ENCODE results near the gene SYNE2. TPM values are rescaled to one million over a fixed set of nuclear protein-coding genes. Genes with fewer than 3 reads are reported as not detected.
"Not testable (repeated sequence)": the region's sequence is repeated elsewhere in the genome, so short reads cannot be mapped to it uniquely, and the experiment has no call there.

The SYNE2 gene, protein sequence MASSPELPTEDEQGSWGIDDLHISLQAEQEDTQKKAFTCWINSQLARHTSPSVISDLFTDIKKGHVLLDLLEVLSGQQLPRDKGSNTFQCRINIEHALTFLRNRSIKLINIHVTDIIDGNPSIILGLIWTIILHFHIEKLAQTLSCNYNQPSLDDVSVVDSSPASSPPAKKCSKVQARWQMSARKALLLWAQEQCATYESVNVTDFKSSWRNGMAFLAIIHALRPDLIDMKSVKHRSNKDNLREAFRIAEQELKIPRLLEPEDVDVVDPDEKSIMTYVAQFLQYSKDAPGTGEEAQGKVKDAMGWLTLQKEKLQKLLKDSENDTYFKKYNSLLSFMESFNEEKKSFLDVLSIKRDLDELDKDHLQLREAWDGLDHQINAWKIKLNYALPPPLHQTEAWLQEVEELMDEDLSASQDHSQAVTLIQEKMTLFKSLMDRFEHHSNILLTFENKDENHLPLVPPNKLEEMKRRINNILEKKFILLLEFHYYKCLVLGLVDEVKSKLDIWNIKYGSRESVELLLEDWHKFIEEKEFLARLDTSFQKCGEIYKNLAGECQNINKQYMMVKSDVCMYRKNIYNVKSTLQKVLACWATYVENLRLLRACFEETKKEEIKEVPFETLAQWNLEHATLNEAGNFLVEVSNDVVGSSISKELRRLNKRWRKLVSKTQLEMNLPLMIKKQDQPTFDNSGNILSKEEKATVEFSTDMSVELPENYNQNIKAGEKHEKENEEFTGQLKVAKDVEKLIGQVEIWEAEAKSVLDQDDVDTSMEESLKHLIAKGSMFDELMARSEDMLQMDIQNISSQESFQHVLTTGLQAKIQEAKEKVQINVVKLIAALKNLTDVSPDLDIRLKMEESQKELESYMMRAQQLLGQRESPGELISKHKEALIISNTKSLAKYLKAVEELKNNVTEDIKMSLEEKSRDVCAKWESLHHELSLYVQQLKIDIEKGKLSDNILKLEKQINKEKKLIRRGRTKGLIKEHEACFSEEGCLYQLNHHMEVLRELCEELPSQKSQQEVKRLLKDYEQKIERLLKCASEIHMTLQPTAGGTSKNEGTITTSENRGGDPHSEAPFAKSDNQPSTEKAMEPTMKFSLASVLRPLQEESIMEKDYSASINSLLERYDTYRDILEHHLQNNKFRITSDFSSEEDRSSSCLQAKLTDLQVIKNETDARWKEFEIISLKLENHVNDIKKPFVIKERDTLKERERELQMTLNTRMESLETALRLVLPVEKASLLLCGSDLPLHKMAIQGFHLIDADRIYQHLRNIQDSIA (N-terminal part only)
- total RNA-seq: 10 to 100 TPM; 86.7 to 97.4 TPM

GRCh38 chr14:63852817-63853731 is at the start of gene SYNE2:
SYNE2 (plus strand) TSS chr14:63853004; CDS start chr14:63909149, 56,145 bp downstream.
- Mint-ChIP-seq H3K27ac (peak within 1 kb of the TSS; percentile 81 to 86), H3K27me3 (no peaks in the 10 kb centered on the region), H3K36me3 (peaks cover 9% of the 10 kb centered on the region), H3K4me3 (peak within 1 kb of the TSS; percentile 98), H3K4me1 (ENCODE audit: low read depth in 2 of 2) (peaks cover 27 to 38% of the 10 kb centered on the region in 2 donors), H3K9me3 (no peaks in the 10 kb centered on the region)
- ATAC-seq: peak; percentile 93 to 95
- DNase-seq (ENCODE audit: low spot score): peak; percentile 87

DNA sequence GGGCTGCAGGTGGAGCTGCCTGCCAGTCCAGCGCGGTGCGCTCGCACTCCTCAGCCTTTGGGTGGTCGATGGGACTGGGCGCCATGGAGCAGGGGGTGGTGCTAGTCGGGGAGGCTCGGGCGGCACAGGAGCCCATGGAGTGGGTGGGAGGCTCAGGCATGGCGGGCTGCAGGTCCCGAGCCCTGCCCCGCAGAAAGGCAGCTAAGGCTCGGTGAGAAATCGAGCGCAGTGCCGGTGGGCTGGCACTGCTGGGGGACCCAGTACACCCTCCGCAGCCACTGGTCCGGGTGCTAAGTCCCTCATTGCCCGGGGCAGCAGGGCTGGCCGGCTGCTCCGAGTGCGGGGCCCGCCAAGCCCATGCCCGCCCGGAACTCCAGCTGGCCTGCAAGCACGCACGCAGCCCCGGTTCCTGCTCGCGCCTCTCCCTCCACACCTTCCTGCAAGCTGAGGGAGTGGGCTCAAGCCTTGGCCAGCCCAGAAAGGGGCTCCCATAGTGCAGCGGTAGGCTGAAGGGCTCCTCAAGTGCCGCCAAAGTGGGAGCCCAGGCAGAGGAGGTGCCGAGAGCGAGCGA is 49.5 kb upstream of the SYNE2 start:
- not testable (repeated sequence) for H3K36me3 Mint-ChIP-seq; ATAC-seq; H3K27ac Mint-ChIP-seq; H3K9me3 Mint-ChIP-seq; DNase-seq (ENCODE audit: low spot score); H3K4me3 Mint-ChIP-seq; H3K4me1 Mint-ChIP-seq (ENCODE audit: low read depth in 2 of 2)
- H3K27me3 Mint-ChIP-seq: peaks cover 14 to 22% of the 10 kb centered on the region in 2 donors

GRCh38 chr14:63806064-63806463 is 46.7 kb upstream of the SYNE2 start:
- H3K36me3 Mint-ChIP-seq; DNase-seq (ENCODE audit: low spot score); ATAC-seq; H3K4me3 Mint-ChIP-seq; H3K9me3 Mint-ChIP-seq; H3K27ac Mint-ChIP-seq; H3K4me1 Mint-ChIP-seq (ENCODE audit: low read depth in 2 of 2): not testable (repeated sequence)
- H3K27me3 Mint-ChIP-seq: peaks cover 10 to 22% of the 10 kb centered on the region in 2 donors

DNA sequence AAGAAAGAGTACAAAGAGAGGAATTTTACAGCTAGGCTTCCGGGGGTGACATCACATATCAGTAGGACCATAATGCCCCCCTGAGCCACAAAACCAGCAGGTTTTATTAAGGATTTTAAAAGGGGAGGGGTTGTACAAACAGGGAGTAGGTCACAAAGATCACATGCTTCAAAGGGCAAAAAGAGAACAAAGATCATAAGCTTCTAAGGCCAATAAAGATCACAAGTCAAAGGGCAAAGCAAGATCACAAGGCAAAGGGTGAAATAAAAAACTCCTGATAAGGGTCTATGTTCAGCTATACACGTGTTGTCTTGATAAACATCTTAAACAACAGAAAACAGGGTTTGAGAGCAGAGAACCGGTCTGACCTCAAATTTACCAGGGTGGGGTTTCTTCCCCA is 41.1 kb upstream of the SYNE2 start:
- H3K9me3 Mint-ChIP-seq; H3K36me3 Mint-ChIP-seq; ATAC-seq; H3K27ac Mint-ChIP-seq; H3K4me1 Mint-ChIP-seq (ENCODE audit: low read depth in 2 of 2); H3K4me3 Mint-ChIP-seq; DNase-seq (ENCODE audit: low spot score); H3K27me3 Mint-ChIP-seq: not testable (repeated sequence)

GRCh38 chr14:63833728-63834127 is 19.1 kb upstream of the SYNE2 start:
- ATAC-seq (no peak), DNase-seq (ENCODE audit: low spot score) (no peak)
- Mint-ChIP-seq H3K27me3 (no peaks in the 10 kb centered on the region), H3K9me3 (no peaks in the 10 kb centered on the region), H3K4me3 (no peak overlapping the region), H3K36me3 (no peaks in the 10 kb centered on the region), H3K4me1 (ENCODE audit: low read depth in 2 of 2) (no peaks in the 10 kb centered on the region), H3K27ac (no peak overlapping the region)

- Mint-ChIP-seq H3K4me3 (no peak overlapping the region), H3K9me3 (peaks cover 3% of the 10 kb centered on the region), H3K27me3 (no peaks in the 10 kb centered on the region), H3K27ac (no peak overlapping the region), H3K36me3 (peaks cover 5% of the 10 kb centered on the region), H3K4me1 (ENCODE audit: low read depth in 2 of 2) (no peaks in the 10 kb centered on the region)
- peak; percentile 76 for DNase-seq (ENCODE audit: low spot score)
- ATAC-seq: peak; percentile 68 to 71
Observed at GRCh38 chr14:63840981-63841380, 11.8 kb upstream of the SYNE2 start.

DNA sequence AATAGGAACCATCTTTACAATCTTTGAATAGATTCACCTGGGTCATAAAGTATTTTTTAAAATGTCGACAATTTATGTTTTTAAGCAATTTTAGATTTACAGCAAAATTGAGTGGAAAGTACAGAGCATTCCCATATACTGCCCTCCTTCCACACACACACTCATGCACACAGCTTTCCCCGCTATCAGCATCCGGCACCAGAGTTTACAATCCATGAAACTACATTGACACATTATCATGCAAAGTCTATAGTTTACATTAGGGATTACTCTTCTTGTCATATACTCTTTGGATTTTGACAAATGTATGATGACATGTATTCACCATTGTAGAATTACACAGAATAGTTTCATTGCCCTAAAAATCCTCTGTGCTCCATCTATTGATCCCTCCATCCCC is 9.0 kb upstream of the SYNE2 start:
- H3K36me3 Mint-ChIP-seq: peaks cover 5% of the 10 kb centered on the region
- peaks cover 3% of the 10 kb centered on the region for H3K9me3 Mint-ChIP-seq
- no peaks in the 10 kb centered on the region for H3K27me3 Mint-ChIP-seq
- DNase-seq (ENCODE audit: low spot score) (no peak), ATAC-seq (no peak)
- no peaks in the 10 kb centered on the region for H3K4me1 Mint-ChIP-seq (ENCODE audit: low read depth in 2 of 2)
- no peak overlapping the region for H3K27ac Mint-ChIP-seq
- no peak overlapping the region for H3K4me3 Mint-ChIP-seq

DNA sequence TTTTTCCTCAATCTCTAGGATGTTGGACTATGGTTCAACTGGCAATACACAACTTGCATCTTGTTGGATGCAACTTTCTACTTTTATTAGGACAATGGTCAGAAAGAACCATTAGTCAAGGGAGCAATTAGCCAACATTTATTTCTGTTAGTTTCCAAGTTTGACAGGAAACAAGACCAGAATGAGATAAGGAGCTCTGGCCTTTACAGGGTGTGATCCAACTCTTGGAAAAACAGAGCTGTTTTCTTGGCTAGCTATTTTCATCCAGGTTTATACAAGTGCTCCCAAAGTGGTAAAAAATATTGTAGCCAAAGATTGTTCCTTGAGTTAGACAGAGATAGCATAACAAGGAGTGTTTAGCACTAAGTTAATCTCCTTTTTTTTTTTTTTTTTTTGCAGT is 3.9 kb upstream of the SYNE2 start:
- Mint-ChIP-seq H3K4me1 (ENCODE audit: low read depth in 2 of 2) (peaks cover 0 to 3% of the 10 kb centered on the region in 2 donors), H3K27ac (no peak overlapping the region), H3K27me3 (no peaks in the 10 kb centered on the region), H3K4me3 (no peak overlapping the region), H3K9me3 (no peaks in the 10 kb centered on the region), H3K36me3 (peaks cover 3% of the 10 kb centered on the region)
- no peak for ATAC-seq
- DNase-seq (ENCODE audit: low spot score): no peak

DNA sequence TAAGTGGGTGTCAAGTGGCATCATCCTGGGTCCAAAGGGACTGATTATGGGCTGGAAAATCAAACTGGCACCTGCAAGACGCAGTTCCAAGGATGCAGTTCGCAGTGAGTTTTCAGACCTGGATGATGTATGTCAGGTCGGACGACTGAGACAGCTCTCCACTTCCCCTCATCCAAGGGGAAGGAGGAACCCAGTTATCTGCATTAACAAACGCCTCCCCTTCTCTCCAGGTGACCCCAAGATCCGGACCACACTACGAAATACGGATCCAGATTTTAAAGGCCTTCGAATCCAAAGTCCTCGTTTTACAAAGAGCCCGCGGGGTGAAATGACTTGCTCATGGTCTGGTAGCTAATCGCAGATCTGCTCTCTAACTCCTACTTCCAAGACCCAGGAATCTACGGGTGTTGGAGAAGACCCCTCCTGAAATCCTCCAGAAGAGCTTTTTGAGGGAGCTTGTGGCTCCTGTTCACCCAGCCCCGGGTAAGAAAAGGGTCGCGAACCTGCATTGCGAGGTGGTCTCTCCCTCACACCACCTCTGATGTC is 460 bp upstream of the SYNE2 start:
- H3K9me3 Mint-ChIP-seq: no peaks in the 10 kb centered on the region
- peak overlapping the region; percentile 98 for H3K4me3 Mint-ChIP-seq
- peaks cover 4% of the 10 kb centered on the region for H3K36me3 Mint-ChIP-seq
- ATAC-seq (no peak), DNase-seq (ENCODE audit: low spot score) (no peak)
- peaks cover 21 to 31% of the 10 kb centered on the region in 2 donors for H3K4me1 Mint-ChIP-seq (ENCODE audit: low read depth in 2 of 2)
- H3K27ac Mint-ChIP-seq: peak overlapping the region; percentile 51 to 86
- H3K27me3 Mint-ChIP-seq: no peaks in the 10 kb centered on the region

DNA sequence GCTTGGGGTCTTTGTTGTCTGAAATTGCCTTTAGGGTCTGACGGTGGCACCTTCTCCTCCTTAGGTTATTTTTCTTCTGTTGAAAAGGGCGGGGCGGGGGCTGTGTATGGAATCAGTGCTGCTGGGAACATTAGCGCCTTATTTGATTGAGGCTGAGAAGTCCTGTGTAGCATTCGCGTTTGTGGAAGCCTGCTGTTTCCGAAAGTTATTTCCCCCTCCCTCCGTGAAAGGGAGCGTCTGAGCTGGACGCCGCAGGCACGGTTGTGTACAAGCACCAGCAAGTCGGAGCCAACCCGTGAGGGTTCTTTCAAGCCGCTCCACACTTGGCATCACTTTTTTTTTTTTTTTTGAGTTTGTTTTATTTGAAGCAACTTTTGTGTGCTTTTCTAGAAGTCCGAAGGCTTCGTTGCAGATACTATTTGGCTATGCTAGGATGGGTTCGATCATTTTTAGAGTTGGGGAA is 1.1 kb downstream of the SYNE2 start:
- Mint-ChIP-seq H3K4me1 (ENCODE audit: low read depth in 2 of 2) (peaks cover 27 to 38% of the 10 kb centered on the region in 2 donors), H3K36me3 (peaks cover 9% of the 10 kb centered on the region), H3K4me3 (peak overlapping the region; percentile 98), H3K9me3 (no peaks in the 10 kb centered on the region), H3K27me3 (no peaks in the 10 kb centered on the region), H3K27ac (peak overlapping the region; percentile 81 to 86)
- ATAC-seq: peak in 1 of 2 donors; percentile 31
- DNase-seq (ENCODE audit: low spot score): peak; percentile 74

DNA sequence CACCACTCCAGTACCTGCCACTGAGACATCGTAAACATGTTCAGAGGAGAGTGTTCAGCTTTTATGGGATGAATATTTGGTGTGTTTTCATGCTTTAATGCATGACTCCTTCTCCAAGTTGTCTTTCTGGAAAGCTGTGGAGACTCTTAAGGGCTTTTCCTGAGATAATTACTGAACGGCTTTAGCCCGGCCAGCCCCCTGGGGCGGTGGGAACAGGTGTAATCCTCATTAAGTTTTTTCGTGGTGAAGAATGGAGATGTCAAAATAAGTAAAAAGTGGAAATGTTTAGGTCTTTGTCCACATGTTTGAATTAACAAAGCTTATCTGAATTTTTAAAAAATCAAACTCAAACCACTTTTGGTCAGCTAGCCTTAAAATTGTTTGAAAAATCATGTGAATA is 1.5 kb downstream of the SYNE2 start:
- no peaks in the 10 kb centered on the region for H3K9me3 Mint-ChIP-seq

DNA sequence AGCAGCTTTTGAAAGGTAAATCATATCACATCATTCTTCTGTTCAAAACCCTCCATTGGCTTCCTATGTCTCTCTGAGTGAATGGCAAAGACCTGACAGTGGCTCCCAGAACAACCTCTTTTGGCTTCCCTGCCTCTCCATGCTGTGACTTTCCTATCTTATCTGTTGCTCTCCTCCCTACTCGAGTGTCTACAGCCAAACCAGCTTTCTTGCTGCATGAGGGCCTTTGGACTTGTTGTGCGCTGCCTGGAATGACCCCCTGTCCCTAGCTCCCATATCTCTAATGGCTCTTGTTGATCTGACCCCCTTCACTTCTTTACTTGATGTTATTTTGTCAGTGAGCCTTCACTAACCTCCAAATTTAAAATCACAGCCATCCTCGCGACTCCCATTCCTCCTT is 2.5 kb downstream of the SYNE2 start:
- DNase-seq (ENCODE audit: low spot score): no peak
- H3K27me3 Mint-ChIP-seq: no peaks in the 10 kb centered on the region
- peaks cover 32 to 45% of the 10 kb centered on the region in 2 donors for H3K4me1 Mint-ChIP-seq (ENCODE audit: low read depth in 2 of 2)

More for the DNA sequence above, 1.5 kb downstream of the SYNE2 start:
- H3K4me1 Mint-ChIP-seq (ENCODE audit: low read depth in 2 of 2): peaks cover 27 to 38% of the 10 kb centered on the region in 2 donors
- peak overlapping the region; percentile 98 for H3K4me3 Mint-ChIP-seq
- peak overlapping the region; percentile 81 to 86 for H3K27ac Mint-ChIP-seq
- H3K27me3 Mint-ChIP-seq: no peaks in the 10 kb centered on the region
- no peak for ATAC-seq
- DNase-seq (ENCODE audit: low spot score): no peak
- H3K36me3 Mint-ChIP-seq: peaks cover 9% of the 10 kb centered on the region

More for the DNA sequence above, 2.5 kb downstream of the SYNE2 start:
- no peak for ATAC-seq
- Mint-ChIP-seq H3K4me3 (peak overlapping the region; percentile 71), H3K9me3 (no peaks in the 10 kb centered on the region), H3K36me3 (peaks cover 9% of the 10 kb centered on the region), H3K27ac (peak overlapping the region; percentile 81 to 82)

Data from natural killer cell treated with Interleukin-12 subunit alpha and Interleukin-12 subunit beta and Interleukin-15 and Interleukin-18, amount 100 ng/mL, for 72 hours (primary cell).